DOHH2 (cell line): ENCODE measurements around the gene MGAT4B.

Experiments
- EZH2phosphoT487 ChIP-seq: fragments of 200-600 bp; sonication (generic); IDR thresholded peaks from 2 replicates; pipeline ENCODE4 v1.6.1; 2017; ENCODE audit warnings: borderline replicate concordance, mild to moderate bottlenecking, antibody characterized with exemption, low read length, moderate library complexity, mixed read lengths
- TF ChIP-seq, protein P1 (sequence below): fragments of 200-600 bp; sonication (generic); IDR thresholded peaks from one replicate; pipeline ENCODE4 v1.5.1; 2014; ENCODE audit warnings: antibody characterized with exemption, mild to moderate bottlenecking, low read depth, low read length; ENCODE audit not compliant: poor library complexity, severe bottlenecking

DNA sequence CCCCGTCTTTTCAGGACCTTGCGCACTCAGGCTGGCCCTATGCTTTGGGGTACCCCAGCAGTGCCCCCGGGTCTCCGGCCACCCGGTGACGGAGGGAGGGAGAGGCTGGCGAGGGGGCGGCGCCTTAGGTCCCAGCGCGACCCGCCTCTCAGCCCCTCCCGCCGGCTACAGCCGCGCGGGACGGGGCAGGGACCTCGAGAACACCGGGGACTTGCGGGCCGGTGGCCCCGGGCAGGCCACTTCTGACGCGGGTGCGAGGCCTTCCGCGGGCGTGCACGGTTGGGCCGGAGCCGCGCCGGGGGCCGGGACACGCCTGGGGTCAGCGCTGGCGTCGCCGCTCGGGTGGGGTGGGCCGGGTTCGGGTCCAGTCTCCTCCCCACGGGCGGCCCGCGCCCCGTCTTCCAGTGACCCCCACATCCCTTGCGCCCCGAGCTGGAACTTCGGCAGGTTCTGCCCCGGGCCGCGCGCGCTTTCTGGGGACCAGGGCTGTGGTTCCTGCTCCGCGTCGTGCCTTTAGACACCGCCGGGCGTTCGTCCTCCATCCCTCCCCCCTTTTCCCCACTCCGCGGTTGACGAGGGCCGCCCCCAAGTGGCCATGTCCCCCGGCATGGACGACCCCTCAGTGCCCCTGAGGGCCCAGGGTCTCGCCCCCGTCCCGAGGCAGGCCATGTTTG, 10.3 kb upstream of the MGAT4B start:
- TF ChIP-seq EZH2phosphoT487, result no peak
- TF ChIP-seq, protein P1, sequence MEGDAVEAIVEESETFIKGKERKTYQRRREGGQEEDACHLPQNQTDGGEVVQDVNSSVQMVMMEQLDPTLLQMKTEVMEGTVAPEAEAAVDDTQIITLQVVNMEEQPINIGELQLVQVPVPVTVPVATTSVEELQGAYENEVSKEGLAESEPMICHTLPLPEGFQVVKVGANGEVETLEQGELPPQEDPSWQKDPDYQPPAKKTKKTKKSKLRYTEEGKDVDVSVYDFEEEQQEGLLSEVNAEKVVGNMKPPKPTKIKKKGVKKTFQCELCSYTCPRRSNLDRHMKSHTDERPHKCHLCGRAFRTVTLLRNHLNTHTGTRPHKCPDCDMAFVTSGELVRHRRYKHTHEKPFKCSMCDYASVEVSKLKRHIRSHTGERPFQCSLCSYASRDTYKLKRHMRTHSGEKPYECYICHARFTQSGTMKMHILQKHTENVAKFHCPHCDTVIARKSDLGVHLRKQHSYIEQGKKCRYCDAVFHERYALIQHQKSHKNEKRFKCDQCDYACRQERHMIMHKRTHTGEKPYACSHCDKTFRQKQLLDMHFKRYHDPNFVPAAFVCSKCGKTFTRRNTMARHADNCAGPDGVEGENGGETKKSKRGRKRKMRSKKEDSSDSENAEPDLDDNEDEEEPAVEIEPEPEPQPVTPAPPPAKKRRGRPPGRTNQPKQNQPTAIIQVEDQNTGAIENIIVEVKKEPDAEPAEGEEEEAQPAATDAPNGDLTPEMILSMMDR, result no peak
